DMS114 treated with DMSO at 0.1 percent for 48 hours (cell line): ENCODE data around the gene MPPED2.
A peak's percentile ranks its signal among the peaks of the same experiment; 100 is the strongest.

Source experiments
- DNase-seq: peaks from one replicate; lab custom pipeline; 2025; ENCODE audit not compliant: unreplicated experiment; lab: John Stamatoyannopoulos, UW

The MPPED2 gene, protein sequence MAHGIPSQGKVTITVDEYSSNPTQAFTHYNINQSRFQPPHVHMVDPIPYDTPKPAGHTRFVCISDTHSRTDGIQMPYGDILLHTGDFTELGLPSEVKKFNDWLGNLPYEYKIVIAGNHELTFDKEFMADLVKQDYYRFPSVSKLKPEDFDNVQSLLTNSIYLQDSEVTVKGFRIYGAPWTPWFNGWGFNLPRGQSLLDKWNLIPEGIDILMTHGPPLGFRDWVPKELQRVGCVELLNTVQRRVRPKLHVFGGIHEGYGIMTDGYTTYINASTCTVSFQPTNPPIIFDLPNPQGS

GRCh38 chr11:30586251-30587144 lies at the start of gene MPPED2:
Gene MPPED2, minus strand, starts transcription at chr11:30586353. Its CDS starts 5,980 bp downstream, at chr11:30580373.
- no peak for DNase-seq

DNA sequence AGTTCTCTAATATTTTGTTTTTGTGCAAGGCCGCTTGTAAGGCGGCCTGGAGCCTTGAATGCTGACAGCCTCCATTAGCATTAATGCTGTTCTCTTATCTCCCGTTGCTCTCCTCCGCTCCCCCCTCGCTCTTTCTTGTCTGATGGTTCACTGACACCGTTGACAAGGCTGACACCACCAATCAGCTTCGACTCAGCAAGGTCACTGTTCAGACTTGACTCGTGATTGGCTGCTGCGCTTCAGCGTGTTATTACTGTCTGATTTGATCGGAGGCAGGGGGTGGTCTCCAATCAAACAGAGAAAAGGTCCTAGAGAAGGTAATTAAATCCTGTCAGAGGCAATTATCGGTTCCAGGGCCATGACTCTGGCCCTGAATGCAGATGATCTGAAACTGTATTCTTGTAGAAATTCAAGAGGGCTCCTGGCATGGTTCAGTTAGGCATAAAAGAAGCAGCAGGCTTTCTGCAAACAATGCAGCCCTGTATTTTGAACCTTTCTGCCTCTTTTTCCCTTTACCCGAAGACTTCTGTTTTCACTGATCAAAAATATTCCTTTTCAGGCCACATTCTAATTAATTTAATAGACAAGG lies 49.3 kb upstream of the MPPED2 start:
- no peak for DNase-seq

- DNase-seq: no peak
Observed at GRCh38 chr11:30631148-30631547, 45.0 kb upstream of the MPPED2 start.

DNA sequence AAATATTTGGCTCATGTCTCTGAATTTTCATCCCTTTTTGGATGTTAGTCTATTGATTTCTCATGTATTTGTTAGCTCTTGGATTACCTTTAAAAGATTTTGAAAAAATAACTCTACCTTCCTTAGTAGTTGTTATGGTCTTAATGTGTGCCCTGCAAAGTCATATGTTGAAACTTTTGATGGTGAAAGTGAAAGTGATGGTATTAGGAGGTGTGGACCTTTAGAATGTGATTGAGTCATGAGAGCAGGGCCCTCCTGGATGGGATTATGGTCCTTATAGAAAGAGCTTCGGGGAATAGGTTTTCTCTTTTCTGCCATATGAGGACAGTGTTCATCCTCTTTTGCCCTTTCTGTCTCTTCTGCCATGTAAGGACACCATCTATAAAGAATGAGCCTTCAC lies 33.6 kb upstream of the MPPED2 start:
- DNase-seq: no peak

DNA sequence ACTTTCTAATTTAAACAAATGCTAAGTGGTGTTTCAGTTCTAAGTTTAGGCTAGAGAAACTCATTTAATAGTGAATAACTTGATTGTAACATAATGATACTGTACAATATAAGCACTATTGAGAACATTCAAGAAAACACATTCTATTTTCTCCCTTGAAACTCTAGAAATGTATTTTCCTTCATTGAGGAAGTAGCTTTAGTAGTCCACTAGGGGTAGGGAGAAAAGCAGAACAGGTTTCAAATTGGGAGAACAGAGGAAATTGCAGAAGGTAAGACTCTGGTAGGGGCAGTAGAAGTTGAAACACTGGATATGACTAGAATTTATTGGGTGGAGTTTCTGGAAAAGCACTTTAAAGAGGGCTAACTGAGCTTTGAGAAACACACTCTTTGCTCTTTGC lies 31.6 kb upstream of the MPPED2 start:
- DNase-seq: no peak

GRCh38 chr11:30610628-30611027 lies 24.5 kb upstream of the MPPED2 start:
- DNase-seq: no peak

DNA sequence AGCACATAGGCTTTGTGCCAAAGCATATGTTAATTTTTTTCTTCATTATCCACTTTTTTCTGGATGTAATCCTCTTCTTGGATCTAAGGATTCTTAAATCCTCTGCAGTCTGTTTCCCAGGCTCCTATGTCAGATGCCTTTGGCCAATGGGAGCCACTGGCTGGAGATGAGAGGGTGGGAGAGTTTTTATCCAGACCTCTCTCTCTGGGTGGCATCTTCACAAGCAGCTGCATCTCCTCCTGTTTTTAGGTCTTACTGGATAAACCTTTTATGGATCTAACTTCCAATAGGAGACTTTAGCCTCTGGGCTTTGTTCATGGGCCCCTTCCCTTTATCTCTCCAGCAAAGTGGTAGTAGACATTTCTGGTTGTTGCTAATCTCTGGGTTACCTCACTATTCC lies 22.4 kb upstream of the MPPED2 start:
- DNase-seq: no peak

DNA sequence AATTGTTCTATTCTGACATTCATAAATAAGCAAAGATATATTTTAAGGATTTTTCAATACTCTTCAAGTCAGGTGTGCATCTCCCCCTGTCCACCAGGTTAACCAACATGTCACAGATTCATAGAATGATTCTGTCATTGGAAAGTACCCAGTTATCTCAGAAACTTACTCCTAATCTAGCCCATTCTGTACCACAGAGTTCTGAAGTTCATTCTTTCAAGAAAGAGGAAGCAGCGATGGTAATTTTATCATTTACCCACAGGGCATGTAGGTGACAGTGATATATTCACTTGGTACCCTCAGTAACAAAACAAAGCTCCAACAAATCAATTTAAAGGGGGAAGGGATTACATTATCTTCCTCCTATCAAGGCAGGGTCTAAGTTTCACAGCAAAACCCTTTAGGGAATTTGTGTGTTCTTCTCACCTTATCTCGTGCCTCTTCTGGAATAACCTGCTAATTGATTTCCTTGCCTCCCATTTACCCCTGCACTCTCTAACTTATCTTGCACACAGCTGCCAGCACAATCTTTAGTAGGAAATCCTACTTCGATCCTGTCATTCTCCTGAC lies 19.0 kb upstream of the MPPED2 start:
- DNase-seq: no peak

DNA sequence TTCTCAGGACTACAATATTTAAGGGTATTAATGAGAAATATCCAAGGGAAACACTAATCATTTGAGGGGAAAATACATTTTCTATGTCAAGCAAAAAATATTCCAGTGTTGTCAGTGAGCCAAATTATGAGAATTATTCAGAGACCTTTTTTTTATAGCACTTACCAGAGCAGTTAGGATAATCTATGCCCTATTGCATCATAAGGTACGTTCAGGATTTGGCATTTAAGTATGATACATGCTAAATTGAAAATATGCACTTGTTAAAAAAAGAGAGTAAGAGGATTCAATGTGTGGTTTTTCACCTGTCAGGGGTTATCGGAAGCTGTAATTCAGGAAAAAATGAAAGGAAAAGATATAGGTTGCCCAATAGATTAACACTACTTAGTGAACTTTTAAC lies 17.2 kb upstream of the MPPED2 start:
- no peak for DNase-seq

- DNase-seq: no peak
Observed at GRCh38 chr11:30596832-30597231, 10.7 kb upstream of the MPPED2 start.

- DNase-seq: no peak
Observed at GRCh38 chr11:30595934-30596333, 9.8 kb upstream of the MPPED2 start.

DNA sequence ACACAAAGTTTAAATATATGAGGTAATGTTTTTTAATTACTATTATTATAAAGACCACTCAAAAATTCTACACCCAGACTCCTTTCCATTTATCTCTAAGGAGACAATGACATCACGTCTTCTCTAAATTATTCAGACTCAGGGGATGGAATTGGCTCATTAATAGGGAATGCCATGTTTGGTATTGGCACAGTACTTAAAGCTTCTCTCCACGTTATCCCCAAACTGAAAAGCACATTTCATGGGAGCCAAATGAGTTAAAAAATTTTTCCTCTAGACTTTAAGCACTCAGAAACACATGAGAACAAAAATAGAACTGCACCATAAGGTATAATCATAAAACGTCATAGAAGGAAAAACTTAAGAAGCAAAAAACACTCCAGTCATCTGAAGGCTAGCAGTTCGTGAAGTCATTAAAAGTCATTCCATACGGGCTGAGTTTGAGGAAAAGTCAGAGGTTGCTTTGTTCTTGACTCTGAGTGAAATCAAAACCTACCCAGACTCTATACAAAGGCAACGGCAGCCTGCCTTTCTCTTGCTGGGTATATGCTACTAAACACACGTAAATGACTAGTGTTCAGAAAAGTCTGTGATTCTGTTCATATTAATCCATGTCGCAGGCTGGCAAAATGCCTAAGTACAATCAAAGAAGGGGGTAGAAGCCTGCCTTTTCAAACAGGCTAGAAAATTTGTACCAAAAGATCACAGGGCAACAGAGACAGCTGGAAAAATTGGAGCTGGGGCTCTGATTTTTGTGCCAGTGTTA lies 8.7 kb upstream of the MPPED2 start:
- DNase-seq: no peak

- DNase-seq: peak; percentile 53
Observed at GRCh38 chr11:30587269-30587812, 1.2 kb upstream of the MPPED2 start.

DNA sequence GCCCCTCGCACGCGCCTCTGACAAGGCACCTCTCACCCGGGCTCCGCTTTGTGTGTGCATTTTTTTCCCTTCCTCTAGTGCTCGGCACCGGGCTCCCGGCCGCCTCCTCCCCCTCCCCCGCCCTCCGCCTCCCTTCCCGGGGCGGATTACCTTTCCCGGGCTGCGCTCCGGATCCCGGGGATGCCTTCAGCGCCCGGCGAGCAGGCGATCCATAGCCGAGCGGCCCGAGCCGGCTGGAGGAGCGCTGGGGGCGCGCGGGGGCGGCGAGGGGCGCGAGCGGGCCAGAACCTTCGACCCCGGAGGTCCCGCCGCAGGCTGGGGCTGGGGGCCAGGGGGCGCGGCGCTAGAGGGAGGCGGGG lies 282 bp downstream of the MPPED2 start:
- DNase-seq: no peak

DNA sequence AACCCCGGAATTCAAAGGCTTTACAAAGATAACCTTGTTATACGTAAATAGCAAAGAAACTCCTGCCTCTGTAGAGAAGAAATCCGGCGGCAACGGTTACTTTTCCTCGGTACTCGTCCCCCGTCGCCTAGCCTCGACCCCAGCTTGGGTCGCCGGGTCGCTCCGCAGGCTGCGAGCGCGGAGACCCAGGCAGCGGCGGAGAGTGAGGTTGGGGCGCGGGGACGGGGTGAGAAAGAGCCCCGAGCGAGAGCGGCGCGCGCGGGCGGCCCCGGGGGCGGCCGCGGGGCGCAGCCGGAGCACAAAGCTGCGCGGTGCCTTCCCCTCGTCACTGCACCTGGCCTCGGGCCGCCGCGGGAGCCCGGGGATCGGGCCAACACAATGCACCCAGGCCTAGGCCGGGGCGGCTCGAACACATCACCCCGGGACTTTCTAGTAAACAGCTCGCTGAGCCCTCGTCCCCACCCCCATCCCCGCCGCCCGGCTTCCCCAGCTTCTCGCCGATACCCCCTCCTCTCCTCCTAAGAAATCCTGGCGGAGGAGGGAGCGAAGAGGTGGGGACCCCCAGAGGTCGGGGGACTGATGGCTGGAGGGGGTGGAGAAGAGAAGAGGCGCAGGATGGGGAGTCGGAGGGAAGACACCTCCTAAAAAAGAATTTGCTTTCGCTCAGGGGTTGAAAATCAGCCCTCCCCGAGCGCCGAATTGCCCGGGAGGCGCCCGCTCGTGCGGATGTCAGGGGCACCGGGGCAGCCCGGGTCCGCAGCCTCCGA lies 845 bp downstream of the MPPED2 start:
- DNase-seq: no peak

GRCh38 chr11:30583476-30584280 lies 2.5 kb downstream of the MPPED2 start:
- peak; percentile 71 for DNase-seq

GRCh38 chr11:30582726-30583125 lies 3.4 kb downstream of the MPPED2 start:
- no peak for DNase-seq

GRCh38 chr11:30581675-30582074 lies 4.5 kb downstream of the MPPED2 start:
- no peak for DNase-seq

DNA sequence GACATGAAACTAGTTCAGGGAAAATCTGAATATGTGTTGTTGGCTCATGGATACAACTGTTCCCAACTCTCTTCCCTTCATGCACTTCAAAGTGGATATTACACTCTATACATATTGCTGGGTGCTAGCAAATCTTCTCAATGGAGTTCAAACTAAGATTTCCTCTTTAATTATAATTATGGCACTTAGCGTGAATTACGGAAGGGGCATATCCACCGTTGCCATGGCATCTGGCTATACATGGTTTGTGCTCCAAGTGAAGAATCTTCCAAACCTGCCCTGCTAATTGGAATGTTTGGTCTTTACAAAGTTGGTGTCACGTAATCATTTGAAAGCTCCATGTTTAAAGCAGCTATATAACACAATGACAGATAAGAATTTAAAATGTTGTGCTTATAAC lies 5.6 kb downstream of the MPPED2 start:
- no peak for DNase-seq
